ENCODE results near the gene SLC1A7.

Gene SLC1A7

DNA sequence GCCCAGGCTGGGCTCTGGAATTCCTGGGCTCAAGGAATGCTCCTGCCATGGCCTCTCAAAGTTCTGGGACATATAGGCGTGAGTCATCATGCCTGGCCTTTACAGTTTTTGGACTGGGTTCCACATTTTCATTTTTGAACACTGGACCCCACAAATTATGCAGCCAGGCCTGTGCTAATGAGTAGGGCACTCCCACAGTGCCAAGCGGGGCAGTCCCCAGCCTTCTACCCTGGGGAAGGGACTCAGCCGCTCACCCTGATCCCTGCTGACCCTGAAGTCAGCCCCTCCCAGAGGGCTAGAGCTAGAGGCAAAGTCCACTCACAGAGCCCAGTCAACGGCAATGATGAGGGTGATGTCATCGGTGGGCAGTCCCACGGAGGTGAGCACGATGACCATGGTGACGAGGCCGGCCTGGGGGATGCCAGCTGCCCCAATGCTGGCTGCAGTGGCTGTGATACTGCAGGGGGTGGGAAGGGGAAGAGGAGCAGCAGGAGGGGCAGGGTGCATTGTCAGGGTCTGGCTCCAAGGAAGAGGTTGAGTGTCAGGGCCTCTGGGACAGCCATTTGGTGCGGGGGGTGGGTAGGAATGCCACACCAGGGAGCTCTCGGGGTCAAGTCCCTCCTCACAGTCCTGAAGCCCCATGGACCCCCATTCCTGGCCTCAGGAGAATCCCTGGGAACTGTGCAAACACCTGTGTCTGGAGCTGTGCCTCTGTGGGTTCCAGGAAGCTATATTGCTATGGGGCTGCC is 52.8 kb downstream of the SLC1A7 start:
- no peak for DNase-seq

DNA sequence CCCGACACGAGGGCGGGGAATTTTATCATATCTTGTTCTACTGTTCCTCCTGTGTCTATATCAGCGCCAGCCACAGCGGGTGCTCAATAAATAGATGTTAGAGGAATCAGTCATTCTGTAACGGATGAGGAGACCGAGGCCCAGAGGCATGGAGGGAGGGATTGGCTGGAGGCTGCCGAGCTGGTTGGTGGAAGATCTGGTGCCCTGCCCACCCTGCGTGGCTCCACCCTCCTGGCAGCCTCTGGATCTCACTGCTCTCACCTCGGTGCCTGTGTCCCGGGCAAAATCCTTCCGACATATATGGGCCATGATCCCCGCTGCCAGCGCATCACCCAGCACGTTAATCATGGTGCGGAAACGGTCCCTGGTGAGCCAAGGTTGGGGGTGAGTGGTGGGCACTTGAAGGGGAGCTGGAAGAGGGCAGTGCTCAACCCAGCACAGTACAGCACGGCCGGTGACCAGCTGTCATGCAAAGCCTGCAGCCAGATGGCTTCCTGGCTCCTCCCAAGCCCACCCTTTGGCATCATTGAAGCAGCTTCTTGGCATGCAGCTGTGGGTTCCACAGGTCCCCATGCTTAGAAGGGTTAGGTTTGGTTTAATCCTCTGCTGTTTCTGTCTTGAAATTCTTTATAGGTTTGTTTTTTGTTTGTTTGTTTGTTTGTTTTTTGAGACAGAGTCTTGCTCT is 53.7 kb downstream of the SLC1A7 start:
- DNase-seq = no peak

DNA sequence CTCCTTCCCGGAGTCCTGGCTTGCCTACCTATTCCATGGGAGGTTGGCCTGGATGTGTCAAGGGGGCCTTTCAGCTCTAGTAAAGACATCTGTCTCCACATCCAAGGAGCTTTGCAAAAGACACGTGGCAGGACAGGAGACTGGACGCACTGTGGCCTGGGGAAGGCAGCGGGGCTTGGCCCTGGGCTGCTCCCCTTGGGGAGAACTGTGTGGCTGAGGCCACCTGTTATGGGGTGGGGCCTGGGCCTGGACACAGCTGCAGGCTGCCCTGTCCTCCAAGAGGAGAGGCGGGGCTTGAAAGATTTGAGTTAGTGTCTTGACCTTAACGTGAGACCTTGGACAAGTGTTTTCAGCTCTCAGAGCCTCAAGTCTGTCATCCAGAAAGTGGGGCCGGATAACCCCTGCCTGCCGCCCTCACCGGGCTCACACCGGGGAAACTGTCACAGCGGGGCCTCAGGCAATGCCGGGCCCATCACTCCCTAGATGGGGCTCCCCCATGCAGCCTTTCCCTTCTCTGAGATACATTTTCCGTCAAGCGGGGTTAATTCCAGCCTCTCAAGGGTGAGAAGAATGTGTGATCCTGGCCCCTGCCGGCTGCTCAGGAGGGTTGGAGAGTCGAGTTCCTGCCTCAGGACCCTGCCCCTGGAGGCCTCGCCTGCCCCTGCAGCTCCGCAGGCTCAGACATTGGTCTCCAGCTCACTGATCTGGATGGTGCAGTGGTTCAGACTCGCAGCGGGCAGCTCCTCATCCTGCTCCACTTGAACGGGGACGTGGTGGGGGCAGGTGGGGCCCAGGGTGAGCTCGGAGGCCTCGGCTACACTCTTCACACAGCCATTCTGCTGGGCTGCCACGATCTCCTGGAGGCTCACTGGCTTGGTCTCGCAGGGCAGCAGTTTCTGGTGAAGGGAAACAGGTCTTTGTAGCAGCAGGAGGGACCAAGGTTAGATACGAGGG is 54.8 kb downstream of the SLC1A7 start:
- DNase-seq = no peak

DNA sequence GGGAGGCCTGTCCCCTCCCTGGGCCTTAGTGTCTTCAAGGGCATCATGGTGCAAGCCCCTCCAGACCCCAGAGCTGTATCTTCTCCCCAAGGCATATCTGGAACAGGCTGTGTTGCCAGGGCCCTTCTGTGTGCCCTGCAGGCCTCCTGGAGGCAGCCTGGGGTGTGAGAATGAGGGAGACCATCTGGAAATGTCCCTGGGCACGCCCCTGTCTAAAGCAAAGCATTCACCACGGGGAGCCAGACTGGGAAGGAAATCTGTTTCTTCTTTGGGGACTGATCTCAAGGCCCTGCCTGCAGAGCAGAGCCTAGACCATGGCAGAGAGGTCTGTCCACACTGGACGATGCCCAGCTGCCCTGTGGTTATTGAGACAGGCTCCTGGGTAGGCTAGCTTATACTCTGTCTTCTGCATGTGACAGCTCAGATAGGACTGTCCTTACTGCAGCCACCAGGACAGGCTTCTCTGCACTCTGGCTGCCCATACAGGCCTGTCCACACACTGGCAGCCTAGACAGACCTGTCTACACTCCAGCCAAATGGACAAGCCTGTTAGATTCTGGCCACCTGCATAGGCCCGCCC is 55.9 kb downstream of the SLC1A7 start:
- DNase-seq = no peak

DNA sequence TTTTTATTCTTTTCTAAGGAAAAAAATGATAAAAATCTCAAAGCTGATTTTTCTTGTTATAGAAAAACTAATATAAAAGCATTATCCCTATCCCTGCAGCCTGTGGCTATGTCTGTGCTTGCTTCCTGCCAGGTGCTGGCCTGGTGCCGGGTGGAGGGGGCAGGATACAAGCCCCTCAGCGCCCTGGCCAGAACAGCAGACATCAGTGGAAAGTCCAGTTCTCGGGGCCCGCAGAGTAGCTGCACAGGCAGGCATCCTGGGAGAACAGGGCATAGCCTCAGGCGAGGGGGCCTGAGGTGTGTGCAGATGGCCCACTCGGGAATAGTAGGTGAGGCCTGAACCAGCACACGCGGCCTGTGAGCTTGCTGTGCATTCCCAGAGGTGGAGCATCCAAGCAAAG is 57.0 kb downstream of the SLC1A7 start:
- no peak for DNase-seq

DNA sequence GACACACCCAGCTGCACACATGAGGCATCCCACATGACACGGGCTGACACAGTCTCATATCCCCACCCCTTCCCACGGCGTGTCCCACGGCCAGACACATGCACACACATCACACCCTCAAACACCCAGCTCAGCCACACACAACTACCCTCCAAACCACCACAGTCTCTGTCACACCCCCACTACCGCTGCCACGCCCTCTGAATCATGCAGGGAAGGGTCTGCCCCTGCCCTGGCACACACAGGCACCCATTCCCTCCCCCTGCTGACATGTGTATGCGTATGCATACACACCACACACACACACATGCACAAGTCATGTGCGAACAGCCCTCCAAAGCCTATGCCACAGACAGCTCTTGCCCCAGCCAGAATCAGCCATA is 57.9 kb downstream of the SLC1A7 start:
- no peak for DNase-seq

DNA sequence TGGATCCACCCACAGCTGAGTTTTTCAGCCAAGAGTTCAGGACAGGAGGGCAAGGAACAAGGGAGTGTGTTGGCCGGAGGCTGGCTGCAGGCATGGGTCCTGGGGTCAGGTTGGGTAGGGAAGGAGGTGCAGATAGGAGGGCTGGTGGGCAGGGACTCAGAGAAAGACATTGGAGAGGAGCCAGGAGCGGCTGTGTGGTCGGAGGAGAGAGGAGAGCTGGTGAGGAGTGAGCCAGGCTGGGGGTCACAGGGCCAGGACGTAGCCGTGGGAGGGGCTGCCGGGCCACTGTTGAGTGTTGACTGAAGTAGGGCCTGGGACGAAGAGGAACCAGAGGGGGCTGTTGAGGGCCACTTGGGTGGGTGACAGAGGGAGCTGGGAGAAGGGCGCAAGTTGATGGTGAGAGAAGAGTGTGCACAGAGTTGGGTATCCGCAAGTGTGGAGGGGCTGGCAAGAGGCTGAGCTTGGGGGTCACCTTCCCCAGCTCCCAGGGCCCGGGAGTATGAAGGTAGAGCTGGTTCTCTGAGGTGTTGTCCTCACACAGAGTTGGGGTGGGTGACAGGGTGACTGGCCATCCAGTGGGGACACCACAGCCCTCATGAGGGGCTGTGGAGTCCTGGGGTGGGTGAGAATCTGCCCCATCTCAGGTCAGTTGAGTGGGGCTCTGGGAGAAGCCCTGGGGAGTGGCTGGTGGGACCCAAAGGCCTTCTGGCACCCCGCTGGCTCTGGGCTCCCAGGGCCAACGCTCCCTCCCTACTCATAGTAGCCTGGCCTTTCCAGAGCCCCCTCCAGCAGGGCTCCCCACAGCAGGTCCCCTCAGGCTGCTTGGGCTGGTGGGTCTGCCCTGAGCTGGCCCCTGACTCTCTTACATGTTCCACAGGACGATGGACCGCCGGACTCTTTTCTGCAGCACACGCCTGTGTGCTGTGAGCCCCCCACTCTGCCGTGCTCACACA is 58.5 kb downstream of the SLC1A7 start:
- DNase-seq = no peak

DNA sequence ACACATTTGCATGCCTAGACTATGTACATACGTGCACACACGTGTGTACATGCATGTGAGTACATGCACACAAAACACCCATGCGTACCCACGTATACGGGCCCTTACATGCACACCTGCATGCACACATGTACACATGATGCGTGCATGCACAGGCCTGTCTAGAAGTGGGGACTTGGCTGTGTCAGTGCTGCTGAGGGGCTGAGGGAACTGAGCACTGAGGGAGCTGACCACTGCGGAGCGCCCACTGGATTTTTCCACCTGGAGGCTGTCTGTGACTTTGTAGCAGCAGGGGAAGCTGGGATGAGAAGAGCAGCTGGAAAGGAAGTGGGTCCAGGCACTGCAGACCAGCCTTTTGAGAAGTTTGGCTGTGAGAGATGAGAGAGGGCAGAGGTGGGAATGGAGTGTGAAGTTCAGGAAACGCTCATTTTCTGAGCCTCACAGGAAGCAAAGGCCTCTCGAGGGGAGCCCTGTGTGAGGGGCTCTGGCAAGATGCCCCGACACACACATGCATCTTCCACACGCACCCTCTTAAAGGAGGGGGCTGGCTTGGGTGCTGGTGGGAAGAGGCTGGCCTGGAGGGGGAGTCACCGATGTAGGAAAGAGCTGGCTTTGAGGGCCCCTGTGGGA is 59.5 kb downstream of the SLC1A7 start:
- DNase-seq = no peak

DNA sequence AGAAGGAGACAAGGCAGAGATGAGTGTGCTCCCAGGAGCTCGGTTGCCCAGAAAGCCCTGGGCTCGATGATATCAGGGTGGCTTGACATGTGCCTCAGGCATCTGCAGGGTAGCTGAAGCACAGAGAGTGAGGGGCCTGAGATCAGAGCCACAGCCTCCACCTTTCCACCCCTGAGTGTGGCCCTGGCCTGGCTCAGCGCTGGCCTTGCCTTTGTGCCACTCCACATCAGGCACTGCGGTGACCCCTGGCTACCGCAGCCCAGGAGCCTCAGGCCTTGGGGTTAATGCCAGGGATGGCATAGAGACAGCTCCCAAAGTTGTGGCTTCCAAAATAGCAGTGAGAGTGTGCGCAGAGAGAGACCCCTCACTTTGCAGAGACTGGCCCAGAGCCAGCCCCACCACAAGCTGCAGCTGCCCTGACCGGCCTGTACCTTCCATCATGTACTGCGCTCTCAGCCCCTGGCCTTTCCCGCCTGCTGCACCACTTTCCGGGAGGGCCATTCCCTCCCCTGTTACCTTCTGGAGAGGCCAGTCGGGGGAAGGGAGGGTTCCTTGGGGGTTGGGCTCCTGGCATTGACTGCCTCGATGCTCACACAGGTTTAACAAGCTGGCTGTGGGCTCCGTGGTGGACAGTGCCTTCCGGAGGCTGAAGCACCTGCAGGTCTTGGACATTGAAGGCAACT is 60.9 kb downstream of the SLC1A7 start:
- no peak for DNase-seq

DNA sequence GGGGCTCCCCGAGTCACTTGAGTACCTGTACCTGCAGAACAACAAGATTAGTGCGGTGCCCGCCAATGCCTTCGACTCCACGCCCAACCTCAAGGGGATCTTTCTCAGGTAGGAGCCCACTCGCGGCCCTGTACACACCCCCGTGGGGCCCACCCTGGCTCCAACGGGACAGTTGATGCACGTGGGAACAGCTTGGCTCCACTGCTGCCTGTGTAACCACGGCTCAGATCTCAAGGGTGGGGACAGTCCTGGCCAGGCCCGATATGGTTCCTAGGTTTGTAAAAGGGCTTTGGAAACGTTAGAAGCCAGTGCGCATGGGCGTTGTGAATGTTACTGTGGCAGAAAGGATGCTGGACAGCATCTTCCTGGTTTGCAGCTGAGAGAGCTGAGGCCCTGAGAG is 61.7 kb downstream of the SLC1A7 start:
- DNase-seq = no peak

DNA sequence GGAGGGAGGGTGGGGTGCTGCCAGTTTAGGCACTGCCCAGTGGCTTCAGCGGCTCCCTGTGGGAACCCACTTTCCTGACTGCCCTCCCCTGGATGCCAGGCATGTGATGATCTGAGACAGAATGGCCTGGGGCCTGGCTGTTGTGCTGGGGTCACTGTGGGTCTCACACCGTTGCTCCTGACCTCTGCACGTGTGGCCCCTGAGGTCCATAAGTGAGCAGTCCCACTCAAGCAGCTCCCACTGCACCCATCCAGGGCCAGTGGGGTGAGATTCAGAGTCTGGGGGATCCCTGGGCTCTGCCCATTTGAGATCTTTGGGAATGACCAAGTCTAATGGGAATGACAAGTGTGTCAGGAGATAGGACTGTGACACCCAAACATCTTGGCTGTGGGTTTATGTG is 62.4 kb downstream of the SLC1A7 start:
- DNase-seq = no peak

DNA sequence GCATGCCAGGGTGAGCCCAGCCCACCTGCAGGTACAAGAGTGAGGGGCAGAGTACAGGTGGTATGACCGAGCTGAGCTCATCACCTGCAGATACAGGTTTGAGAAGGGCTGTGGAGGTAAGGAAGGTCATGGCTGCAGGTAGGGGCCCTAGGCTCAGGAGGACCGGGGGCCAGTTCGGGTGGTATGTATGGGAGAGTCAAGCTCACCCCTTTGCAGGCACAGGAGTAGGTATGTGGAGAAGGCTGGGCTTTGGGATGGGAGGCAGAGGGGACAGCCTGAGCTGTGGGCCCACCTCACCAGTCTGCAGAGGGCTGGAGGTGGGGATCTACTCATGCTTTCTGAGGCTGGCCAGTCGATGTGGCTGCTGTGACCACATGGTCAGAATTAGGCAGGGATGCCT is 63.2 kb downstream of the SLC1A7 start:
- DNase-seq = no peak

DNA sequence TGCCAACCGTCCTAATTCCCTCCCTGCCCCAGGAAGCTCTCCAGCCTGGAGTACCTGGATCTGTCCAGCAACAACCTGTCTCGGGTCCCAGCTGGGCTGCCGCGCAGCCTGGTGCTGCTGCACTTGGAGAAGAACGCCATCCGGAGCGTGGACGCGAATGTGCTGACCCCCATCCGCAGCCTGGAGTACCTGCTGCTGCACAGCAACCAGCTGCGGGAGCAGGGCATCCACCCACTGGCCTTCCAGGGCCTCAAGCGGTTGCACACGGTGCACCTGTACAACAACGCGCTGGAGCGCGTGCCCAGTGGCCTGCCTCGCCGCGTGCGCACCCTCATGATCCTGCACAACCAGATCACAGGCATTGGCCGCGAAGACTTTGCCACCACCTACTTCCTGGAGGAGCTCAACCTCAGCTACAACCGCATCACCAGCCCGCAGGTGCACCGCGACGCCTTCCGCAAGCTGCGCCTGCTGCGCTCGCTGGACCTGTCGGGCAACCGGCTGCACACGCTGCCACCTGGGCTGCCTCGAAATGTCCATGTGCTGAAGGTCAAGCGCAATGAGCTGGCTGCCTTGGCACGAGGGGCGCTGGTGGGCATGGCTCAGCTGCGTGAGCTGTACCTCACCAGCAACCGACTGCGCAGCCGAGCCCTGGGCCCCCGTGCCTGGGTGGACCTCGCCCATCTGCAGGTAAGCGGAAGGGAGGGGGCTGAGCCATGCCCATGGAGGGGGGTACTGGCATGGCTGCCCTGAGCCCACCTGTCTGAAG is 63.9 kb downstream of the SLC1A7 start:
- DNase-seq = no peak

DNA sequence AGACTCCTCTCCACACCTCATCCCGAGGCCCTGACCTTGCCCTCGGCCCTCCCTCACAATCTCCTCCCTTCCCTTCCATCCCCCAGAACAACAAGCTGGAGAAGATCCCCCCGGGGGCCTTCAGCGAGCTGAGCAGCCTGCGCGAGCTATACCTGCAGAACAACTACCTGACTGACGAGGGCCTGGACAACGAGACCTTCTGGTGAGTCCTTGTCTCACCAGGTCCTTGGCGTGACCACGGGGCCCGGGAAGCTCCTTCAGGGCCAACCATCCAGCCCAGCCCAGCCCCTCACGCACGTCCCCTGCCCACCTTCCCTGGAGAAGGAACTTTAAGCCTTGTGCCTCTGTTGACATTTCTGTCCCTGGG is 64.9 kb downstream of the SLC1A7 start:
- no peak for DNase-seq

DNA sequence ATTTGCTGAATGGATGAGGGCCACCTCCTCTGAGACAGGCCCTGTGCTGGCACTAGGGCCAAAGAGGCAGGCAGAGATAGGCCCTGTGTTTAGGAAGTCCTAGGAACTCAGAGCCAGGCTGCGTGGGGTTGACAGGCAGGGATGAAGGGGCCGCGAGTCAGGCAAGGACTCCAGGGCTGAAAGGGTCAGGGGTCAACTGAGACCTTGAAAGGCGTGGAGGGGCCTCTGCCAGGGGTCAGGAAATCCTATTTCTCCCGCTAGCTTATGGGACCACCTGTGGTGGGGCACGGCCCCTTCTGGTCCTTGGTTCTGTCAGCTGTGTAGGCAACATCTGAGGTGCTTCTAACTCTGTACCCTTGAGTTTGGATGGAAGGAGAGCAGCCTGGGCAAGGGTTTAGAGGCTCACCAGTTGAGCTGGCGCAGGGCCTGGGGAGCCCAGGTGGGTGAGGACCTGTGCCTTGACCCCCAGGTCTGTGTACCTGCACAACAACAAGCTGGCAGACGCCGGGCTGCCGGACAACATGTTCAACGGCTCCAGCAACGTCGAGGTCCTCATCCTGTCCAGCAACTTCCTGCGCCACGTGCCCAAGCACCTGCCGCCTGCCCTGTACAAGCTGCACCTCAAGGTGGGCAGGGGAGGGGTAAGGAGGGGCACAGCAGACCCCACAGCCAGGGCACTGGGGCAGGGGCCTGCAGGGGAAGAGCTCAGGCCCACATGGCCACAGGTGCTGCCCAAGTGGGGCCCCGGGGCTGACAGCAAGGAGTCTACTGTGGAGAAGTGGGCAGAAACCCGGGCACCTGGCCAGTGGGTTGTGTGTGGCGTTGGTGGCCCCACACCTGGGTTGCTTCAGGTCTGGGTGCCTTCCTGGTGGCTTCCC is 65.5 kb downstream of the SLC1A7 start:
- no peak for DNase-seq

DNA sequence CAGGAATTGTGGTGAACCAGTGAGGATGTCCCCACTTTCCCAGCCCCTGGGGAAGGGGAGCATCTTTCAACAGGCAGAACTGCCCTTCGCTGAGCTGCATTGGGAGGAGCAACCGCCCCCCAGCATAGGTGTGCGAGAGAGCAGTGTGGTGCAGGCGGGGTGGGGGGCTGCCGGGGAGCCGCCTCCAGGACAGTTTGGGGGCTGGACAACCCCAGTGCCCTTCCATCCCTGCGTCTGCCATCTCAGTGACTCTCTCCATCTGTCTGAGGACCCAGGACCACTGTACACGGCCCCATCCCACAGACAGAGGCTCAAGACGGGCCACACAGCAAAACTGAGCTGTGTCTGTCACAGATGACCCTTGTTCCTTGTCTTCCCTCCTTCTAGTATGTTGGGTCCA is 66.3 kb downstream of the SLC1A7 start:
- no peak for DNase-seq

DNA sequence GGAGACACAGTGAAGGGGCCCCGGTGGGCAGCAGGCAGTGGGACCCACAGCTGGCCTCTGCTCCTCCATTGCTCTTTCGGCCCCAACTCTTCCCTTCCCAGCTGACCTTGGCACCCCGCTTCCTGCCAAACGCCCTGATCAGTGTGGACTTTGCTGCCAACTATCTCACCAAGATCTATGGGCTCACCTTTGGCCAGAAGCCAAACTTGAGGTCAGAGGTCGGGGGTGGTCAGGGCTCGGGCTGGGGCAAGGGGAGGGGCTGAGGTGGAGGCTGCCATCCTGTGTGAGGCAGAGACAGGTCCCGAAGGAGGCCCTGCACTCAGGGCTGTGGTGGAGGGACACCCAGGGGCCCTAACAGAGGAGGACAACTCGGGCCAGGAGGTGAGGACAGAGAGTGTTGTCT is 66.7 kb downstream of the SLC1A7 start:
- no peak for DNase-seq

DNA sequence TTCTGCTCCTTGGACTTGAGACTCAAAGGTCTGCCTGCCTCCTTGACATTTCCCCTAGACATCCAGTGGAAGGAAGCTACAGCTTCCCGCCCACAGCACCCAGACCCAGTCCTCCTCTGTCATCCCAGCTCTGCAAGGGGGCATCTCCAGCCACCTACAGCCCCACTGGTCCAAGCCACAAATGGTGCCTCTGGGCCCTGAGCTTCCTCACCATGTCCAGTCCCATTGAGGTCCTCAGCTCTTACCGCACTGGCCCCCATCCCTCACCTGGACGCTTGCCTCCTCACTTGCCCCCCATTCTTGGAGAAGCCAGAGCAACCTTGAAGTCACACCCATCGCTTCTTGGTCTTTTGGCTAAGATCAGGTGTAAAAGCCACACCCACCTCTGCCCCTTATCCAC is 67.2 kb downstream of the SLC1A7 start:
- DNase-seq = no peak

Measured in KG1 (cell line).